Embryonic facial prominence (tissue), 1 donor: ENCODE data around the gene RIPPLY2.

Experiments
- DNase-seq: peaks from one replicate; pipeline ENCODE4 v3.0.0-alpha.2; 2016; ENCODE audit errors: extremely low spot score

Gene RIPPLY2

DNA sequence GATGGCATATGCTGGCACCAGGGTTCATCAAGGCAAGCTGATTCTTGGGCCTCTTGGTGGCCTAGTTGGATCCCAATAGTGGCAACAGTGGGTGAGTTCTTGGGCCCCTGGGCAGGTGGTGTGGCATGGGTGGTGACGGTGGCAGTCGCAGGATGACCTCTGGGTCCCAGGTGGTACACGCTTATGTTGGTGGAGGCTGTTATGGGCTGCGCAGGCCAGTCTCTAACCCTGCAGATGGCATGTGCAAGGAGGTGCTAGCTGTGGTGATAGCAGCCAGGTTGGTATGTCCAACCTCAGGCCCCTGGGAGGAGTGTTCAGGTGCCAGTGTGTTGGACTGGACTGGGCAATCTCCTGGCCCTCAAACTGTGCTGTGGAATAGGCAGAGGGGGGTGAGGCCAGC lies 52.5 kb downstream of the RIPPLY2 start:
- no peak for DNase-seq
